ENCODE measurements around the gene NCF4. TPM values are rescaled to one million over a fixed set of nuclear protein-coding genes. Genes with fewer than 3 reads are reported as not detected.

The NCF4 gene
- total and polyA plus RNA-seq, 2 donors (not counting 1 experiment from before 2014, with no cell fraction given): 118 to 175 TPM

GRCh38 chr22:36828815-36829214, 32.0 kb upstream of the NCF4 start:
- Histone ChIP-seq H4K20me1 (ENCODE audit: control insufficient read depth, insufficient read depth, low read length, poor library complexity, severe bottlenecking) (no peaks in the 10 kb centered on the region), H3K27ac (ENCODE audit: low read length in 2 of 2) (no peak overlapping the region), H3K9me3 (ENCODE audit: control extremely low read depth in 1 of 3, control insufficient read depth in 2 of 3, insufficient read depth in 1 of 3, low read length in 2 of 3) (peaks cover 0 to 14% (median 8%) of the 10 kb centered on the region in 3 donors), H3K4me2 (replicated peaks; ENCODE audit: low read depth, low read length, poor library complexity, severe bottlenecking) (no peak overlapping the region), H3K27me3 (replicated peaks in 1 of 4; ENCODE audit: control extremely low read depth in 1 of 4, control insufficient read depth in 3 of 4, insufficient read depth in 4 of 4, low read length in 3 of 4) (peaks cover 0 to 21% (median 10%) of the 10 kb centered on the region in 4 experiments), H3K4me3 (ENCODE audit: control extremely low read depth in 1 of 5, extremely low read depth in 1 of 5, insufficient read depth in 1 of 5, low read depth in 2 of 5, low read length in 4 of 5) (no peak overlapping the region), H3K79me2 (ENCODE audit: control insufficient read depth, insufficient read depth, low read length) (no peaks in the 10 kb centered on the region), H3K36me3 (replicated peaks in 1 of 2; ENCODE audit: control extremely low read depth in 1 of 2, control insufficient read depth in 1 of 2, extremely low read depth in 1 of 2, insufficient read depth in 2 of 2, low read length in 1 of 2) (no peaks in the 10 kb centered on the region), H3K4me1 (ENCODE audit: control insufficient read depth in 2 of 2, insufficient read depth in 2 of 2, low read length in 2 of 2) (peaks cover 10 to 14% of the 10 kb centered on the region in 2 donors), H2AFZ (ENCODE audit: insufficient read depth, low read depth, low read length, poor library complexity, severe bottlenecking) (no peak overlapping the region), H3K9ac (ENCODE audit: low read length) (no peak overlapping the region)
- H3K4me1 Mint-ChIP-seq: peaks cover 15% of the 10 kb centered on the region
- no peak overlapping the region for H3K27ac Mint-ChIP-seq
- CTCF ChIA-PET: no interaction called here
- intact Hi-C loops (cut with micrococcal nuclease): no loop called here
- TF ChIP-seq EZH2 (IDR thresholded peaks at IDR 0.05; ENCODE audit: borderline replicate concordance, insufficient read depth, low read depth, low read length, poor library complexity, severe bottlenecking) (no peak), CTCF (IDR thresholded peaks at IDR 0.05) (no peak)
- no peak overlapping the region for H3K4me3 Mint-ChIP-seq
- H3K9me3 Mint-ChIP-seq (ENCODE audit: insufficient read depth): peaks cover 7% of the 10 kb centered on the region
- ATAC-seq (ENCODE audit: low read depth) (no peak), DNase-seq (no peak)
- WGBS (ENCODE audit: insufficient coverage): 71% methylated on average over 3 of the region's 3 CpGs
- POLR2A ChIA-PET: no interaction called here
- H3K27me3 Mint-ChIP-seq: peaks cover 31% of the 10 kb centered on the region

GRCh38 chr22:36829370-36830002, 31.3 kb upstream of the NCF4 start:
- Histone ChIP-seq H3K9me3 (ENCODE audit: control extremely low read depth in 1 of 3, control insufficient read depth in 2 of 3, insufficient read depth in 1 of 3, low read length in 2 of 3) (peaks cover 0 to 19% (median 10%) of the 10 kb centered on the region in 3 donors), H4K20me1 (ENCODE audit: control insufficient read depth, insufficient read depth, low read length, poor library complexity, severe bottlenecking) (no peaks in the 10 kb centered on the region), H3K4me3 (ENCODE audit: control extremely low read depth in 1 of 5, extremely low read depth in 1 of 5, insufficient read depth in 1 of 5, low read depth in 2 of 5, low read length in 4 of 5) (no peak overlapping the region), H2AFZ (ENCODE audit: insufficient read depth, low read depth, low read length, poor library complexity, severe bottlenecking) (no peak overlapping the region), H3K27me3 (replicated peaks in 1 of 4; ENCODE audit: control extremely low read depth in 1 of 4, control insufficient read depth in 3 of 4, insufficient read depth in 4 of 4, low read length in 3 of 4) (peaks cover 0 to 20% (median 10%) of the 10 kb centered on the region in 4 experiments), H3K79me2 (ENCODE audit: control insufficient read depth, insufficient read depth, low read length) (no peaks in the 10 kb centered on the region), H3K9ac (ENCODE audit: low read length) (no peak overlapping the region), H3K4me1 (ENCODE audit: control insufficient read depth in 2 of 2, insufficient read depth in 2 of 2, low read length in 2 of 2) (peaks cover 10 to 14% of the 10 kb centered on the region in 2 donors), H3K4me2 (replicated peaks; ENCODE audit: low read depth, low read length, poor library complexity, severe bottlenecking) (no peak overlapping the region), H3K27ac (ENCODE audit: low read length in 2 of 2) (no peak overlapping the region), H3K36me3 (replicated peaks in 1 of 2; ENCODE audit: control extremely low read depth in 1 of 2, control insufficient read depth in 1 of 2, extremely low read depth in 1 of 2, insufficient read depth in 2 of 2, low read length in 1 of 2) (no peaks in the 10 kb centered on the region)
- DNase-seq (no peak), ATAC-seq (ENCODE audit: low read depth) (no peak)
- POLR2A ChIA-PET: no interaction called here
- CTCF ChIA-PET: no interaction called here
- H3K9me3 Mint-ChIP-seq (ENCODE audit: insufficient read depth): peaks cover 7% of the 10 kb centered on the region
- peaks cover 15% of the 10 kb centered on the region for H3K4me1 Mint-ChIP-seq
- intact Hi-C loops (cut with micrococcal nuclease): no loop called here
- no peak overlapping the region for H3K4me3 Mint-ChIP-seq
- WGBS (ENCODE audit: insufficient coverage): no CpG with 5 or more reads among the region's 5 CpGs
- H3K27me3 Mint-ChIP-seq: peaks cover 30% of the 10 kb centered on the region
- no peak for TF ChIP-seq CTCF (IDR thresholded peaks at IDR 0.05)
- TF ChIP-seq EZH2 (IDR thresholded peaks at IDR 0.05; ENCODE audit: borderline replicate concordance, insufficient read depth, low read depth, low read length, poor library complexity, severe bottlenecking): no peak
- H3K27ac Mint-ChIP-seq: no peak overlapping the region

Data from B cell (primary cell).